ENCODE data around the gene FMR1NB. TPM values are rescaled to one million over a fixed set of nuclear protein-coding genes. Genes with fewer than 3 reads are reported as not detected.

FMR1NB gene
- total RNA-seq, 1 donor from 2014 or later = not detected

DNA sequence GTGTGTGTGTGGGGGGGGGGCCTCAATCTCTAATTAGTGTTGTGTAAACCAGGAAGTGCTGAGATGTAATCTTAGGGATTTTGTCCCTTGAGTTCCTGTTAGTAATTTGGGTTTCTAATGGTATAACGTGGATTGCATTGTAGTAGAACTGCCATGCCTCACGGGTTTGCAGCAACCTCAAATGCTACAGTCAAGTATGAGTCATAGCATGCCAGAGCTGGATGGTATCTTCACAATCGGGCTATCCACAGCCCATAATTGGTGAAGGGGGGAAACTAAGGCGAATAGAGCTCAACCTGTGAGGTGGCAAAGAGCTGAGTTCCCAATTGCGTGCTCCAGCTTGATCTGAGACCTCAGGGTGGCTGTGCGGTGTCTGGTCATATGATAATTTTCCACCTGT lies 2.2 kb upstream of the FMR1NB start:
- Histone ChIP-seq H3K4me1 (no peaks in the 10 kb centered on the region), H3K27me3 (ENCODE audit: low read depth) (no peaks in the 10 kb centered on the region), H3K4me3 (no peak overlapping the region), H3K27ac (no peak overlapping the region), H3K9me3 (no peaks in the 10 kb centered on the region), H3K36me3 (no peaks in the 10 kb centered on the region)
- TF ChIP-seq, protein P1, sequence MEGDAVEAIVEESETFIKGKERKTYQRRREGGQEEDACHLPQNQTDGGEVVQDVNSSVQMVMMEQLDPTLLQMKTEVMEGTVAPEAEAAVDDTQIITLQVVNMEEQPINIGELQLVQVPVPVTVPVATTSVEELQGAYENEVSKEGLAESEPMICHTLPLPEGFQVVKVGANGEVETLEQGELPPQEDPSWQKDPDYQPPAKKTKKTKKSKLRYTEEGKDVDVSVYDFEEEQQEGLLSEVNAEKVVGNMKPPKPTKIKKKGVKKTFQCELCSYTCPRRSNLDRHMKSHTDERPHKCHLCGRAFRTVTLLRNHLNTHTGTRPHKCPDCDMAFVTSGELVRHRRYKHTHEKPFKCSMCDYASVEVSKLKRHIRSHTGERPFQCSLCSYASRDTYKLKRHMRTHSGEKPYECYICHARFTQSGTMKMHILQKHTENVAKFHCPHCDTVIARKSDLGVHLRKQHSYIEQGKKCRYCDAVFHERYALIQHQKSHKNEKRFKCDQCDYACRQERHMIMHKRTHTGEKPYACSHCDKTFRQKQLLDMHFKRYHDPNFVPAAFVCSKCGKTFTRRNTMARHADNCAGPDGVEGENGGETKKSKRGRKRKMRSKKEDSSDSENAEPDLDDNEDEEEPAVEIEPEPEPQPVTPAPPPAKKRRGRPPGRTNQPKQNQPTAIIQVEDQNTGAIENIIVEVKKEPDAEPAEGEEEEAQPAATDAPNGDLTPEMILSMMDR (IDR thresholded peaks at IDR 0.05) = no peak
- intact Hi-C loops (cut with DNase I) = no loop called here
- DNase-seq (no peak), ATAC-seq (no peak)

DNA sequence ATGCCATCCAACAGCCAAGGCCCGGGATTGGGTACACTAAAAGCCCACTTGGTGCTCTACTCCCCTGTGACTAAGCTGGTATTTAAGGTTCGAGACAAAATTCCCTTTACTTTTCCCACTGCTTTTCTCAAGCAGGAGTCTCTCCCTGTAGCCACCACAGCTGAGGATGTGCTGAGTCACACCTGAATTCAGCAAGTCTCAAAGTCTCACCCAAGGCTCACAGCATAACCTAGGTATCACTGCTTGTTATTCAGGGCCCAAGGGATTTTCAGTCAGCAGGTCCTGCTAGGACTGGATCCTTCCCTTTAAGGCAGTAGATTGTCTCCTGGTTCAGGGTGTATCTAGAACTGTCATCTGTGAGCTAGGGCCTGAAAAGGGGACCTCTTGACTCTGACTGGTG lies 39.2 kb downstream of the FMR1NB start:
- no peaks in the 10 kb centered on the region for H3K36me3 ChIP-seq
- H3K9me3 ChIP-seq = no peaks in the 10 kb centered on the region
- H3K27me3 ChIP-seq (ENCODE audit: low read depth) = no peaks in the 10 kb centered on the region
- H3K27ac ChIP-seq = no peak overlapping the region
- H3K4me1 ChIP-seq = no peaks in the 10 kb centered on the region
- ATAC-seq = no peak
- intact Hi-C loops (cut with DNase I) = no loop called here
- H3K4me3 ChIP-seq = no peak overlapping the region
- TF ChIP-seq, protein P1 (IDR thresholded peaks at IDR 0.05) = no peak
- DNase-seq = no peak

DNA sequence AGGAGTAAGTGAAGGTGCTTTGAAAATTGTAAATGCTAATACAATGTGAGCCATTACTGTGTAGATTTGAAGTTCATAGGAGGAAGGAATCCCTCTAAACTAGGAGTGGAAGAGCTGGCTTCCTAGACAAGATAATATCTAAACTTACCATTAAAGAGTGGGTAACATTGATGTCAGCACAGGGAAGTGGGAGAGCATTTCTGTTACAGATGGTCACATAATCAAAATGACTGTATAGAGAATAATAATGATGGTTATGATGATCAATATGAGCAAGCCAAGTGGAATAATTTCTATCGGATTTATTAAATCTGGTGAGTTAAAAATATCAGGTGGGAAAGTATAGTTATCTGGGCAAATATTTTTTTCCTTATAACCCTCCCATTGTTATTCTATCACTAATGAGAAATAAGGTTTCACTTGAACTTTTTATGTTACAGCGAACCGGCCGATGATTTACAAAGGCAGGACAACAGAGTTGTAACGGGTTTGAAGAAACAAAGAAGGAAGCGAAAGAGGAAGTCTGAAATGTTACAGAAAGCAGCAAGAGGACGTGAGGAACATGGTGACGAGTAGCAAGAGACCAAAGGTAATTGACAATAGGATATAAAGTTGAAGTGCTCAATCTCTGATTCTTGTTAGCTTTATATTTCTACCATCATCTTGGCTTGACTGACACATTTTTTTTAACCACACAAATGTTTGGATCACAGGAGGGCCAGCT lies 43.5 kb downstream of the FMR1NB start:
- no peak for ATAC-seq
- TF ChIP-seq, protein P1 (IDR thresholded peaks at IDR 0.05) = no peak
- Histone ChIP-seq H3K4me1 (no peaks in the 10 kb centered on the region), H3K36me3 (no peaks in the 10 kb centered on the region), H3K4me3 (no peak overlapping the region), H3K27ac (no peak overlapping the region), H3K27me3 (ENCODE audit: low read depth) (no peaks in the 10 kb centered on the region), H3K9me3 (no peaks in the 10 kb centered on the region)
- DNase-seq = no peak
- intact Hi-C loops (cut with DNase I) = no loop called here

DNA sequence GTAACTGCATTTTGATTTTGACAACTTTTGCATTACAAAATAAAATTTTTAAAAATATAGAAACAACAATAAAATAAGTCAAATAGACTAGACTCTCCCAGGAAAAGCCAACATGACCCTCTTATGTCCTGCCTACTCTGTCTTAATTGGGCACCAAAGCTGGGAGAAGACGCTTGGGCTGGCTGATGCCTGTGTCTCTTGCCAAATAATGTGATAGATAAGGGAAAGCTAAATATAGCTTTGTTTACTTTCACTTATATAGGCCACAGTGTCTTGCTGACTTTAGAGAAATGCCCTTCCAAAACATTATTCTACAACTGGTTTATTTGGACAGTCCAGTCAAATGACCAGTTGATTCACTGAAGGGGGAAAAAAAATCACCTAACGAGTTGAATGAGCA lies 54.2 kb downstream of the FMR1NB start:
- Histone ChIP-seq H3K9me3 (no peaks in the 10 kb centered on the region), H3K4me3 (no peak overlapping the region), H3K27ac (no peak overlapping the region), H3K36me3 (no peaks in the 10 kb centered on the region), H3K4me1 (no peaks in the 10 kb centered on the region), H3K27me3 (ENCODE audit: low read depth) (no peaks in the 10 kb centered on the region)
- ATAC-seq (no peak), DNase-seq (no peak)
- intact Hi-C loops (cut with DNase I) = no loop called here
- TF ChIP-seq, protein P1 (IDR thresholded peaks at IDR 0.05) = no peak

DNA sequence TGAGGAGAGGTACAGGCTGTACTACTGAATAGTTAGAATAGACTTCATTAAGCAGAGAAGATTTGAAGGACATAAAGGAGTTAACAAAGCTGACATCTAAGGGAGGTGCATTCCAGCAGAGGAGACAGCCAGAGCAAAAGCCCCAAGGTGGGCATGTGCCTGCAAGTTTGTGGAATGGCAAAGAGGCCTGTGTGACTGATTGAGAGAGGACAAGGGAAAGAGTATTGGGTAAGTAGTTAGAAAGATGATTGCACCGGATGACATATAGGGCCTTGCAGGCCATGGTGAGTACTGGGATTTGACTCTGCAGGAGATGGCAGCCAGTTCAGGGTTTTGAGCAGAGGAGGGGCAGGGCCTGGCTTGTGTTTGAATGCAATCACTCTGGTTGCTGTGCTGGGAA lies 55.9 kb downstream of the FMR1NB start:
- ATAC-seq (no peak), DNase-seq (no peak)
- H3K36me3 ChIP-seq = no peaks in the 10 kb centered on the region
- intact Hi-C loops (cut with DNase I) = no loop called here
- H3K4me3 ChIP-seq = no peak overlapping the region
- no peak overlapping the region for H3K27ac ChIP-seq
- TF ChIP-seq, protein P1 (IDR thresholded peaks at IDR 0.05) = no peak
- H3K4me1 ChIP-seq = no peaks in the 10 kb centered on the region
- no peaks in the 10 kb centered on the region for H3K9me3 ChIP-seq
- no peaks in the 10 kb centered on the region for H3K27me3 ChIP-seq (ENCODE audit: low read depth)
